DMS79 (cell line): ENCODE data around the gene TRNP1.
"Not testable (repeated sequence)": the region's sequence is repeated elsewhere in the genome, so short reads cannot be mapped to it uniquely, and the experiment has no call there.

Experiments used
- DNase-seq: peaks from one replicate; lab custom pipeline; 2025; lab: John Stamatoyannopoulos, UW

TRNP1 gene

GRCh38 chr1:26993237-26994019 lies at the start of gene TRNP1:
Gene TRNP1, plus strand, starts transcription at chr1:26993692. Its CDS starts 95 bp downstream, at chr1:26993787.
- peak; percentile 71 for DNase-seq

- no peak for DNase-seq
These were observed 48.4 kb upstream of the TRNP1 start for GRCh38 chr1:26945138-26945537.

- DNase-seq = no peak
These were observed 47.8 kb upstream of the TRNP1 start for GRCh38 chr1:26945728-26946127.

GRCh38 chr1:26946270-26946669 lies 47.2 kb upstream of the TRNP1 start:
- DNase-seq = no peak

- not testable (repeated sequence) for DNase-seq
These were observed 44.8 kb upstream of the TRNP1 start for GRCh38 chr1:26948725-26949057.

- DNase-seq = no peak
These were observed 44.1 kb upstream of the TRNP1 start for GRCh38 chr1:26949266-26949925.

- DNase-seq = no peak
These were observed 43.6 kb upstream of the TRNP1 start for GRCh38 chr1:26949926-26950319.

GRCh38 chr1:26950602-26951001 lies 42.9 kb upstream of the TRNP1 start:
- DNase-seq = no peak

GRCh38 chr1:26951216-26951615 lies 42.3 kb upstream of the TRNP1 start:
- DNase-seq = no peak

- DNase-seq = no peak
These were observed 41.5 kb upstream of the TRNP1 start for GRCh38 chr1:26951821-26952497.

GRCh38 chr1:26953374-26953773 lies 40.1 kb upstream of the TRNP1 start:
- DNase-seq = no peak

GRCh38 chr1:26956321-26956720 lies 37.2 kb upstream of the TRNP1 start:
- no peak for DNase-seq

GRCh38 chr1:26957306-26957705 lies 36.2 kb upstream of the TRNP1 start:
- no peak for DNase-seq

GRCh38 chr1:26959270-26959669 lies 34.2 kb upstream of the TRNP1 start:
- DNase-seq = no peak

GRCh38 chr1:26959722-26960624 lies 33.5 kb upstream of the TRNP1 start, which contains the start of gene KDF1:
Gene KDF1, minus strand, starts transcription at chr1:26960468. Its CDS starts 8,088 bp downstream, at chr1:26952380.
- peak; percentile 70 for DNase-seq

GRCh38 chr1:26960625-26960966 lies 32.9 kb upstream of the TRNP1 start:
- DNase-seq = no peak

GRCh38 chr1:26961826-26962225 lies 31.7 kb upstream of the TRNP1 start:
- DNase-seq = no peak

- DNase-seq = no peak
These were observed 28.3 kb upstream of the TRNP1 start for GRCh38 chr1:26965213-26965612.

- no peak for DNase-seq
These were observed 27.9 kb upstream of the TRNP1 start for GRCh38 chr1:26965628-26966027.

- no peak for DNase-seq
These were observed 22.7 kb upstream of the TRNP1 start for GRCh38 chr1:26970810-26971209.

- DNase-seq = no peak
These were observed 21.9 kb upstream of the TRNP1 start for GRCh38 chr1:26971590-26971989.

- no peak for DNase-seq
These were observed 21.1 kb upstream of the TRNP1 start for GRCh38 chr1:26972390-26972789.
